ENCODE data around the gene LRCH1.
A peak's percentile ranks its signal among the peaks of the same experiment; 100 is the strongest.

The LRCH1 gene

GRCh38 chr13:46587807-46588418 is 34.9 kb downstream of the LRCH1 start:
- no peak for DNase-seq (ENCODE audit: low read depth in 4 of 4, low spot score in 1 of 4)

GRCh38 chr13:46592385-46592784 is 39.4 kb downstream of the LRCH1 start:
- DNase-seq (ENCODE audit: low read depth in 4 of 4, low spot score in 1 of 4) = no peak

GRCh38 chr13:46593398-46593797 is 40.4 kb downstream of the LRCH1 start:
- peak in 2 of 4 experiments; percentile 9 to 32 for DNase-seq (ENCODE audit: low read depth in 4 of 4, low spot score in 1 of 4)

GRCh38 chr13:46594374-46595078 is 41.6 kb downstream of the LRCH1 start:
- no peak for DNase-seq (ENCODE audit: low read depth in 4 of 4, low spot score in 1 of 4)

GRCh38 chr13:46595136-46595884 is 42.3 kb downstream of the LRCH1 start:
- no peak for DNase-seq (ENCODE audit: low read depth in 4 of 4, low spot score in 1 of 4)

GRCh38 chr13:46595885-46596275 is 42.9 kb downstream of the LRCH1 start:
- no peak for DNase-seq (ENCODE audit: low read depth in 4 of 4, low spot score in 1 of 4)

- no peak for DNase-seq (ENCODE audit: low read depth in 4 of 4, low spot score in 1 of 4)
Measured at GRCh38 chr13:46596466-46596865, 43.5 kb downstream of the LRCH1 start.

GRCh38 chr13:46598140-46598819 is 45.3 kb downstream of the LRCH1 start:
- no peak for DNase-seq (ENCODE audit: low read depth in 4 of 4, low spot score in 1 of 4)

- DNase-seq (ENCODE audit: low read depth in 4 of 4, low spot score in 1 of 4) = no peak
Measured at GRCh38 chr13:46598820-46599180, 45.8 kb downstream of the LRCH1 start.

GRCh38 chr13:46600943-46601311 is 48.0 kb downstream of the LRCH1 start:
- no peak for DNase-seq (ENCODE audit: low read depth in 4 of 4, low spot score in 1 of 4)

- DNase-seq (ENCODE audit: low read depth in 4 of 4, low spot score in 1 of 4) = no peak
Measured at GRCh38 chr13:46602531-46602930, 49.6 kb downstream of the LRCH1 start.

- DNase-seq (ENCODE audit: low read depth in 4 of 4, low spot score in 1 of 4) = no peak
Measured at GRCh38 chr13:46603165-46603603, 50.2 kb downstream of the LRCH1 start.

- DNase-seq (ENCODE audit: low read depth in 4 of 4, low spot score in 1 of 4) = no peak
Measured at GRCh38 chr13:46604226-46604990, 51.4 kb downstream of the LRCH1 start.

- DNase-seq (ENCODE audit: low read depth in 4 of 4, low spot score in 1 of 4) = no peak
Measured at GRCh38 chr13:46605076-46605824, 52.3 kb downstream of the LRCH1 start.

GRCh38 chr13:46605825-46606554 is 53.0 kb downstream of the LRCH1 start:
- no peak for DNase-seq (ENCODE audit: low read depth in 4 of 4, low spot score in 1 of 4)

- DNase-seq (ENCODE audit: low read depth in 4 of 4, low spot score in 1 of 4) = no peak
Measured at GRCh38 chr13:46606970-46607369, 54.0 kb downstream of the LRCH1 start.

GRCh38 chr13:46607768-46608564 is 55.0 kb downstream of the LRCH1 start:
- DNase-seq (ENCODE audit: low read depth in 4 of 4, low spot score in 1 of 4) = no peak

GRCh38 chr13:46609052-46609451 is 56.1 kb downstream of the LRCH1 start:
- DNase-seq (ENCODE audit: low read depth in 4 of 4, low spot score in 1 of 4) = no peak

GRCh38 chr13:46609726-46610125 is 56.8 kb downstream of the LRCH1 start:
- DNase-seq (ENCODE audit: low read depth in 4 of 4, low spot score in 1 of 4) = no peak

Data from stimulated activated CD4-positive, alpha-beta T cell treated with anti-CD3 and anti-CD28 coated beads, Interleukin-1b, Interleukin-23, amount 100 ng/mL, for 24 hours (primary cell).